Bronchial epithelial cell (primary cell): ENCODE measurements around the gene ZNRF3. TPM values are rescaled to one million over a fixed set of nuclear protein-coding genes. Genes with fewer than 3 reads are reported as not detected.

ENCODE experiments used
- DNase-seq: peaks from one replicate; pipeline ENCODE4 v3.0.0-alpha.2; 2010; ENCODE audit warnings: low read depth
- FAIRE-seq: peaks from 2 replicates; lab custom pipeline; 2011; peaks lifted over from hg19 to GRCh38; lab: Jason Lieb, UNC
- H3K27me3 ChIP-seq: 2 replicates; pipeline ENCODE4 v1.5.1; 2011; ENCODE audit warnings: low read length; ENCODE audit not compliant: control insufficient read depth, insufficient read depth
- H3K36me3 ChIP-seq: 2 replicates; pipeline ENCODE4 v1.5.1; 2011; ENCODE audit warnings: low read length; ENCODE audit not compliant: control insufficient read depth, insufficient read depth
- H3K4me3 ChIP-seq: 2 replicates; pipeline ENCODE4 v1.5.1; 2011; ENCODE audit warnings: mild to moderate bottlenecking, low read depth, low read length, control low read depth
- total RNA-seq: library from RNA; depleted of rRNA; stranded (reverse); fragments of >200 nt; gene quantifications from 2 replicates; pipeline ENCODE4 v1.2.1, GENCODE V29; 2014
- TF ChIP-seq, protein P1 (sequence below): IDR thresholded peaks from 2 replicates; pipeline ENCODE4 v1.5.1; 2011; ENCODE audit warnings: mild to moderate bottlenecking, moderate library complexity, low read length, control low read depth, inconsistent platforms; ENCODE audit not compliant: insufficient read depth, severe bottlenecking

The ZNRF3 gene
- total RNA-seq, 1 donor from 2014 or later: 3.4 TPM

DNA sequence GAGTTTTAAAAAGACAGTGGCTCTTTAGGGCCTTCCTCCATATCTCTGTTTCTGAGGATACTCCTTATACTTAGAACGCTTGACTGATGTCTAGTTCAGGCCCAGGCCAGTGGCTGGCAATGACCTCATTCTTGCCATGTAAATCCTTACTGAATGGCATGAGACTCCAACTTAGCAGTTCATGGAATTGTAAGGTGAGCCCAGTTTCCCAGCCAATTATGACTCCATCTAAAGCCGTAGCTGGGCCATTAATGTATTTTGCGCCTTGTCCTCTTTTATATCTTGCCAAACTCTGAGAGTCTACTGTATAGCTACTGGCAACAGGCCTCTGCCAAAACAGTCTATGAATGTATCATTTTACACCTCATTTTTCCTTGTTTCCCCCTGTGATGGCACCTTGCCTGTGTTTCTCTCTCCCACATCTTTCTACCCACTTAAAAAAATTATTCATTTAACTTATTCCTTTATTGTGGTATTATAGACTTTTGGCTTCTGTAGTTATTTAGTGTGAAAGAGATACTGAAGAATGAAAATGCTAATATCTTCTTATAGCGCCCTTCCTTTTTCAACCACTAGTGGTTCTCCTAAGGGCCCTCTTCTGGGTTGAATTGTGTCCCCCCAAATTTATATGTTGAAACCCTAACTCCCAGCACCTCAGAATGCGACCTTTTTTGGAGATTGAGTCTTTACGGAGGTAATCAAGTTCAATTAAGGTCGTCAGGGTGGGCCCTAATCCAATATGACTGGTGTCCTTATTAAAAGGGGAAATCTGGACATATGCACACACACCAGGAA, 67.4 kb downstream of the ZNRF3 start:
- Histone ChIP-seq H3K36me3 (no peaks in the 10 kb centered on the region), H3K27me3 (no peaks in the 10 kb centered on the region), H3K4me3 (no peak overlapping the region)
- TF ChIP-seq, protein P1, sequence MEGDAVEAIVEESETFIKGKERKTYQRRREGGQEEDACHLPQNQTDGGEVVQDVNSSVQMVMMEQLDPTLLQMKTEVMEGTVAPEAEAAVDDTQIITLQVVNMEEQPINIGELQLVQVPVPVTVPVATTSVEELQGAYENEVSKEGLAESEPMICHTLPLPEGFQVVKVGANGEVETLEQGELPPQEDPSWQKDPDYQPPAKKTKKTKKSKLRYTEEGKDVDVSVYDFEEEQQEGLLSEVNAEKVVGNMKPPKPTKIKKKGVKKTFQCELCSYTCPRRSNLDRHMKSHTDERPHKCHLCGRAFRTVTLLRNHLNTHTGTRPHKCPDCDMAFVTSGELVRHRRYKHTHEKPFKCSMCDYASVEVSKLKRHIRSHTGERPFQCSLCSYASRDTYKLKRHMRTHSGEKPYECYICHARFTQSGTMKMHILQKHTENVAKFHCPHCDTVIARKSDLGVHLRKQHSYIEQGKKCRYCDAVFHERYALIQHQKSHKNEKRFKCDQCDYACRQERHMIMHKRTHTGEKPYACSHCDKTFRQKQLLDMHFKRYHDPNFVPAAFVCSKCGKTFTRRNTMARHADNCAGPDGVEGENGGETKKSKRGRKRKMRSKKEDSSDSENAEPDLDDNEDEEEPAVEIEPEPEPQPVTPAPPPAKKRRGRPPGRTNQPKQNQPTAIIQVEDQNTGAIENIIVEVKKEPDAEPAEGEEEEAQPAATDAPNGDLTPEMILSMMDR: no peak
- DNase-seq (no peak), FAIRE-seq (no peak)

DNA sequence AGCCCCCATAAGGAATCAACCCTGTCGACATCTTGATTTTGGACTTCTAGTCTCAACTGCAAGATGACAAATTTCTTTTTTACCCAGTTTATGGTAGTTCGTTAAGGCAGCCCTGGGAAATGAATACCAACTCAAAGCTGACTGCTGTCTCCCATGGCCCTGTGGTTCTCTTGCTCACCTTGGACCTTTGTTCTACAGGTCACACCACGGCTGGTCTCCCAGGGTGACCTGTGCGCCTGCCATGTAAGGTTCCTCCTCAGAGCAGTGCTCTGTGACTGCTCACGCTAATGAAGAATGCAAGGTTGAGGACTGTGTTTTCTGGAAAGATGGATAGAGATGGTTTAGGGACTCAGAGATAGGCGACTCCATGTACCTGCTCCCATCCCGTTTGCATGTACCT, 68.2 kb downstream of the ZNRF3 start:
- DNase-seq: no peak
- H3K4me3 ChIP-seq: no peak overlapping the region
- no peaks in the 10 kb centered on the region for H3K27me3 ChIP-seq
- TF ChIP-seq, protein P1: no peak
- FAIRE-seq: no peak
- no peaks in the 10 kb centered on the region for H3K36me3 ChIP-seq

DNA sequence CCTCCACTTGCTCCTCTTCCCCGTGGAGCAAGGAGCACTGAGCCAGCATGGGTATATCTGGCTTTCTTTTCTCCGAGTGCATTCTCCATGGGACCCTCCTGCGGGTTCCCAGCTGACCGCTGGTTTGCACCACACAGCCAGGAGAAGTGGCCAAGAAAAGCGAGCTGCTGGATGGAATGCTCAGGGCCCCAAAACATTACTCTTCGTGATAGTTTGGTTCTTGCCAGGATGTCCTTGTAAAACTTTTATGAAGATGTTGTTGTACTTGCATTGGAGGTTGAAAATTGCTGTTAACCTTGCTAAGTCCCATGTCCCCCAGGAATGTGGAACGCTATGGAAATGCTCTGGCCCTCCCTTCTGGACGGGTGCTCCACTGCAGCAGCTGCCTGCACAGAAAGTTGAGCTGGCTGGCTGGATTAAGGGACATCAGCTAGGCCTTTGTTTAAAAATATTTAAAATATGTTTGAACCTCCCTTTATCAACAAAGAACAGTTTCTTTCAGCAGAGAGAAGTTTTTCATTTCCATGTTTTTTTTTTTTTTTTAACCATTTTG, 68.7 kb downstream of the ZNRF3 start:
- no peak overlapping the region for H3K4me3 ChIP-seq
- H3K36me3 ChIP-seq: no peaks in the 10 kb centered on the region
- FAIRE-seq: no peak
- no peak for DNase-seq
- no peaks in the 10 kb centered on the region for H3K27me3 ChIP-seq
- TF ChIP-seq, protein P1: no peak

DNA sequence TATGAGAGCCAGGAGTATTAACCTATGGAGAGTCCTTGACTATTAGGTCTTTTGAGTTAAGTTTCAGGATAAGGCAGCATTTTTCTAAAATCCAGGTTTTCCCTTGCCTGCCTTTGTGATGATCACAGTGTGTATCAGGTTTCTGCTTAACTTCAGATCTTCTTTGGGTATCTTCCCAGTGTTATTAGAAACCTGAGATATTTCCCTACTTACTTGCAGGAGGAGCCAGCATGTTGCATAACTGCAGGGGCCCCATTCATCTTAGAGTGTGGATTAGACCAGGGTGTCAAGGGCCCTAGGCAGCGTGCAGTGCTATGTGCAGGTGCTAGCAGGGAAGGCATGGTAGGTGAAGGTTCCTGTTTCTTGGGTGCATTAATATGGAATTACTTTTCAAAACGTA, 69.5 kb downstream of the ZNRF3 start:
- H3K4me3 ChIP-seq: no peak overlapping the region
- TF ChIP-seq, protein P1: no peak
- FAIRE-seq (no peak), DNase-seq (no peak)
- no peaks in the 10 kb centered on the region for H3K27me3 ChIP-seq
- no peaks in the 10 kb centered on the region for H3K36me3 ChIP-seq

DNA sequence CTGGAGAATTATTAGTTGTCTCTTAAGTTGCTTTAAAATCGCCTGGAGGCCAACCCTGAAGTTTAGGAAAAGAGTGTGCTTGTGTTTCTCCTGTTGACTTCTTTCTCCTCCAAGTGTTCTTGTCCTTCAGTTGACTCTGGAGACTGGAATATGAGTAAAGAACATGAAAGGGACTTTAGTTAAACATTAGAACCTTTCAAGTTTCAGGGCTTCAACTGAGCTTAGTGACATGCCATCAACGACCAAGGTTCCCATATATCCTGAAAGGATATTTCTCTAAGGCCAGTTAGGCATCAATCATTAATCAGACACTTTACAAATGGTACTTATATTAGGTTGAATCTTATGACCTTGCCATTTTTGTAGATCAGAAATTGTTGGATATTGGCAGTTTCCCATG, 70.0 kb downstream of the ZNRF3 start:
- FAIRE-seq (no peak), DNase-seq (no peak)
- TF ChIP-seq, protein P1: no peak
- H3K27me3 ChIP-seq: no peaks in the 10 kb centered on the region
- no peaks in the 10 kb centered on the region for H3K36me3 ChIP-seq
- no peak overlapping the region for H3K4me3 ChIP-seq
